Mucosa of rectum (tissue), 2 donors: ENCODE data around the gene CASP9.
"Not testable (repeated sequence)": the region's sequence is repeated elsewhere in the genome, so short reads cannot be mapped to it uniquely, and the experiment has no call there.

Experiments used
- H3K27ac ChIP-seq, 2 donors: one replicate each; pipeline ENCODE4 v1.7.0; 2013; ENCODE audit warnings: inconsistent platforms in 2 of 2, low read depth in 2 of 2, low read length in 2 of 2
- H3K27me3 ChIP-seq, 2 donors: one replicate each; pipeline ENCODE4 v1.7.0; 2013; ENCODE audit warnings: low read length in 2 of 2; ENCODE audit not compliant: control insufficient read depth in 2 of 2, insufficient read depth in 2 of 2
- H3K36me3 ChIP-seq, 2 donors: one replicate each; pipeline ENCODE4 v1.7.0; 2013; ENCODE audit warnings: low read length in 2 of 2; ENCODE audit not compliant: control insufficient read depth in 2 of 2, insufficient read depth in 2 of 2
- H3K4me1 ChIP-seq, 2 donors: one replicate each; pipeline ENCODE4 v1.7.0; 2013; ENCODE audit warnings: low read length in 2 of 2, mild to moderate bottlenecking in 1 of 2; ENCODE audit not compliant: control insufficient read depth in 2 of 2, insufficient read depth in 2 of 2
- H3K4me3 ChIP-seq, 2 donors: one replicate each; pipeline ENCODE4 v1.7.0; 2013; ENCODE audit warnings: low read length in 2 of 2
- H3K9ac ChIP-seq, 2 donors: one replicate each; pipeline ENCODE4 v1.7.0; 2013; ENCODE audit warnings: low read length in 2 of 2, low read depth in 1 of 2, mild to moderate bottlenecking in 1 of 2
- H3K9me3 ChIP-seq, 2 donors: one replicate each; pipeline ENCODE4 v1.7.0; 2013; ENCODE audit warnings: low read length in 2 of 2; ENCODE audit not compliant: control insufficient read depth in 2 of 2
- donor health status: healthy.
- donor health status: Normal muscosa, but diverticular disease.

The CASP9 gene

DNA sequence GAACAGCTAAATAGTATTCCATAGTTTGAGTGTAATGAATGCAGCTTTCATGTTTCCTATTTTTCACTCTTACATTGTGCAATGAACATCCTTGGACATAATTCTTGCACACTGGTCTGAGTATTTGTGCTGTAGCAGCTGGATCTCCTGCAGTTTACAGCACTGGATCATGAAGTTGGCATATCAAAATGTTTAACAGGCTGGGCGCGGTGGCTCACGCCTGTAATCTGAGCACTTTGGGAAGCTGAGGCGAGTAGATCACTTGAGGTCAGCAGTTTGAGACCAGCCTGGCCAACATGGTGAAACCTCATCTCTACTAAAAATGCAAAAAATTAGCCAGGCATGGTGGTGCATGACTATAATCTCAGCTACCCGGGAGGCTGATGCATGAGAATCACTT lies 52.9 kb downstream of the CASP9 start:
- H3K9me3 ChIP-seq, H3K27ac ChIP-seq, H3K4me1 ChIP-seq, H3K36me3 ChIP-seq, H3K4me3 ChIP-seq, H3K9ac ChIP-seq, H3K27me3 ChIP-seq: not testable (repeated sequence)

DNA sequence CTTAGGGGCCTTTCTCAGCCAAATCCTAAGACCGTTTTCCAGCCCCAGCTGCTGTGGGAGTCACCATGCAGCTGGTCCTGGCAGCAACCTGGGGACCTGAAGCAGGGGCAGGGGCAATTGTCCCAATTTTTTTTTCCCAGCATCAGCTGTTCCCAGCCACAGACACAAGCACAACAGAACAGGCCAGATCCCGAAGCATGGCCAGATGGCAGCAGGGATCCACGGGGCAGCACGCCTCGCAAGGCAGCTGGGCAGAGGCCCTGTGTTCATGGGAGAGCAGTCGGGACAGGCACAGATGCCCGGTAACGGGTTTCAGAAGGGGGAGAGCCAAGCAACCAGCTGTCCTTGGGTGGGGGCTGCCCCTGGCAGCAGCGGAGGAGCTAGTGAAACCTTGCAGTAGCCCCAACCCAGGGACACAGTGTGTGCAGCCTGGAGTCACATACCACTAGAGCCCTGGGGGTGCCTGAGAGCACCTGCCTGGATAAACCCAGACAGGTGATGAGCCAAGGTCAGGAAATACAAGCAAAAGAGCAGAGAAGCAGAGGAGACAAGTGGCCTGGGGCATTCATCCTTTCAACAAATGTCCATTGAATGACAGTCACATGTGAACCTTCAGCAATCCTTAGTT lies 54.1 kb downstream of the CASP9 start:
- H3K36me3 ChIP-seq, H3K27ac ChIP-seq, H3K9me3 ChIP-seq, H3K9ac ChIP-seq, H3K4me1 ChIP-seq, H3K4me3 ChIP-seq, H3K27me3 ChIP-seq: not testable (repeated sequence)

- no peak overlapping the region for H3K27ac ChIP-seq
- no peaks in the 10 kb centered on the region for H3K9me3 ChIP-seq
- peaks cover 0 to 3% of the 10 kb centered on the region in 2 donors for H3K27me3 ChIP-seq
- no peak overlapping the region for H3K9ac ChIP-seq
- H3K4me3 ChIP-seq, result no peak overlapping the region
- H3K4me1 ChIP-seq, result no peaks in the 10 kb centered on the region
- no peaks in the 10 kb centered on the region for H3K36me3 ChIP-seq
Measured at GRCh38 chr1:15469361-15469760, 54.7 kb downstream of the CASP9 start.

DNA sequence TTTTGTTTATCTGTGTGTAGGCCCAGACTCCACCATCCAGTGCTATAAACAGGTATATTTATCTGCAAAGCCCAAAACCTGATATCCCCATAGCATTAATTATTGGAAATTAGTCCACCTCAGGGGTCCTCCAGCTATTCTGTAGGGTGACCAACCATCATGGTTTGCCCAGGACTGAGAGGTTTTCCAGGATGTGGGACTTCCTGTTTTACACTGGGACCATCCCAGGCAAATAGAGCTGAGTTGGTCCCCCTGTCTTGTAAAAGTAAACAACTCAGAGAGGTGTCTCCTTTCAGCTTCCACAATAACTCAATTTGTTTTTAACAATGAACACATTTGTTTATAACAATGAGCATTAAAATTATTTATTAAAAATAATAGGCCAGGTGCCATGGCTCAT lies 55.9 kb downstream of the CASP9 start:
- H3K9me3 ChIP-seq, result no peaks in the 10 kb centered on the region
- no peaks in the 10 kb centered on the region for H3K36me3 ChIP-seq

DNA sequence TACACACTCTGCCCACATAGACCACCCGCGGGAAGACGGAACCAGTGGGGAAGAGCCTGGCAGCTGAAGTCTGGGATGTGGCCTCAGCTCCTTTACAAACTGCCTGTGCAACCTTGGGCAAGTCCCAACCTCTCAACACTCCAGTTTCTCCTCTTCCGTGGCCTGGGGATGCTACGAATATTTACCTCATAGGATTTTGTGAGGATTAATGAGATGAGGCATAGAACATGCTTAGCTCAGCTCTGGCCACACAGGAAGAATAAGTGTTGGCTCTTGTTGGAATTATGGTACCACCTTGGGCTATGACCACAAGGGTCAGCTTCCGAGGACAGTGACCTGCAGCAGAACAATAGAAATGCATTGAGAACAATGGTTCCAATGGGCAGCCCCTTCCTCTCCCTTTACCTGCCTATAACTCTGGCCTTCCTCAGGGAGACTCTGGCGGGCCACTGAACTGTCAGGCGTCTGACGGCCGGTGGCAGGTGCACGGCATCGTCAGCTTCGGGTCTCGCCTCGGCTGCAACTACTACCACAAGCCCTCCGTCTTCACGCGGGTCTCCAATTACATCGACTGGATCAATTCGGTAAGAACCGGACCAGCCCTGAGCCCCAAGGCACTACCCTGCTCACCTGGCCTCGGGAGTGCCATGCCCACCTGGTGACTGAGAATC lies 56.9 kb downstream of the CASP9 start:
- not testable (repeated sequence) for H3K4me1 ChIP-seq, H3K4me3 ChIP-seq, H3K27me3 ChIP-seq

More for the DNA sequence above, 55.9 kb downstream of the CASP9 start:
- Histone ChIP-seq H3K4me3 (no peak overlapping the region), H3K9ac (no peak overlapping the region), H3K27ac (no peak overlapping the region), H3K27me3 (peaks cover 0 to 3% of the 10 kb centered on the region in 2 donors), H3K4me1 (peaks cover 0 to 3% of the 10 kb centered on the region in 2 donors)

DNA sequence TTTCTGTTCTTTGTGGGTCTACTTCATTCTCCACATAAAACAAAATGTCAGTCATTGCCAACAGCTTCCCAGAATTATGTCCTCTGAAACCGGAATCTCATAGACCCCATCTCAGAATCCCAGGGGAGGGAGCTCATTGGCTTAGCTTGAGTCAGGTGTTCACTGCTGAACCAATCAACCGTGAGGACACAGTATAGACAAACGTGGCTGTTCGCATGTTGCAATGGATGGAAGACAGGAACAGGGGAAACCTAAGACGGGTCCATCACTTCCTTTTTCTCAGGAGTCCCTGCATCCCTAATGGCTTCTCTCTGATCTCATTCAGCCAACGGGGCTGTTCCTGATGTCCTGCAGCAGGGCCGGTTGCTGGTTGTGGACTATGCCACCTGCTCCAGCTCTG lies 58.3 kb downstream of the CASP9 start:
- Histone ChIP-seq H3K4me1 (peaks cover 0 to 3% of the 10 kb centered on the region in 2 donors), H3K36me3 (no peaks in the 10 kb centered on the region), H3K9ac (no peak overlapping the region)

More for the DNA sequence above, 56.9 kb downstream of the CASP9 start:
- H3K27ac ChIP-seq, H3K9ac ChIP-seq, H3K36me3 ChIP-seq, H3K9me3 ChIP-seq: not testable (repeated sequence)

GRCh38 chr1:15463926-15464322 lies 60.1 kb downstream of the CASP9 start:
- not testable (repeated sequence) for H3K4me3 ChIP-seq, H3K4me1 ChIP-seq, H3K36me3 ChIP-seq, H3K9ac ChIP-seq, H3K27me3 ChIP-seq, H3K9me3 ChIP-seq, H3K27ac ChIP-seq

More for the DNA sequence above, 58.3 kb downstream of the CASP9 start:
- Histone ChIP-seq H3K27ac (no peak overlapping the region), H3K9me3 (no peaks in the 10 kb centered on the region), H3K27me3 (peaks cover 0 to 3% of the 10 kb centered on the region in 2 donors), H3K4me3 (no peak overlapping the region)

- H3K4me1 ChIP-seq, H3K9ac ChIP-seq, H3K4me3 ChIP-seq, H3K27ac ChIP-seq, H3K36me3 ChIP-seq, H3K9me3 ChIP-seq, H3K27me3 ChIP-seq: not testable (repeated sequence)
Measured at GRCh38 chr1:15463064-15463800, 60.8 kb downstream of the CASP9 start.

- Histone ChIP-seq H3K4me3 (no peak overlapping the region), H3K36me3 (no peaks in the 10 kb centered on the region), H3K27ac (no peak overlapping the region), H3K4me1 (peaks cover 0 to 5% of the 10 kb centered on the region in 2 donors), H3K9me3 (no peaks in the 10 kb centered on the region), H3K27me3 (no peaks in the 10 kb centered on the region), H3K9ac (no peak overlapping the region)
Measured at GRCh38 chr1:15460708-15461095, 63.3 kb downstream of the CASP9 start.
